Calu3 (cell line): ENCODE measurements around the gene CCDC32. TPM values are rescaled to one million over a fixed set of nuclear protein-coding genes. Genes with fewer than 3 reads are reported as not detected.

Experiments
- BruUV-seq: library from RNA; stranded (reverse); fragments of 400-500 nt; replicated peaks from 2 replicates; lab custom pipeline; 2021; lab: Mats Ljungman, UMichigan
- CTCF ChIA-PET: fragments of 300-600 bp; sonication (Branson Sonifier 250); formaldehyde crosslinking; loops from one replicate; lab custom pipeline; 2022; ENCODE audit warnings: antibody characterized with exemption; lab: Charles Lee
- DNase-seq: peaks from one replicate; pipeline ENCODE4 v3.0.0; 2022
- H3K27ac Mint-ChIP-seq: one replicate; pipeline ENCODE4 v1.8.0; 2022; ENCODE audit warnings: mixed read lengths; ENCODE audit not compliant: unreplicated experiment
- H3K27me3 Mint-ChIP-seq: one replicate; pipeline ENCODE4 v1.8.0; 2022; ENCODE audit warnings: mixed read lengths; ENCODE audit not compliant: unreplicated experiment
- H3K36me3 Mint-ChIP-seq: one replicate; pipeline ENCODE4 v1.8.0; 2022; ENCODE audit warnings: mild to moderate bottlenecking, moderate library complexity, mixed read lengths; ENCODE audit not compliant: insufficient read depth, unreplicated experiment
- H3K4me1 Mint-ChIP-seq: one replicate; pipeline ENCODE4 v1.8.0; 2022; ENCODE audit warnings: mild to moderate bottlenecking, low read depth, mixed read lengths; ENCODE audit not compliant: unreplicated experiment
- H3K4me3 Mint-ChIP-seq: one replicate; pipeline ENCODE4 v1.8.0; 2022; ENCODE audit warnings: mild to moderate bottlenecking, low read depth, moderate library complexity, mixed read lengths; ENCODE audit not compliant: unreplicated experiment
- H3K9me3 Mint-ChIP-seq: one replicate; pipeline ENCODE4 v1.8.0; 2022; ENCODE audit warnings: low read depth, mixed read lengths; ENCODE audit not compliant: unreplicated experiment
- CTCF ChIP-seq: fragments of 200-600 bp; IDR thresholded peaks from one replicate; pipeline ENCODE4 v1.8.0; 2022; ENCODE audit warnings: antibody characterized with exemption; ENCODE audit not compliant: unreplicated experiment
- intact Hi-C: fragments of 100-400 bp; cut with micrococcal nuclease; formaldehyde crosslinking; loops from one replicate; pipeline ENCODE4 v1.10.0; 2022; ENCODE audit not compliant: unreplicated experiment
- total RNA-seq: library from RNA; stranded (reverse); gene quantifications from 2 replicates; pipeline ENCODE4 v1.2.3, GENCODE V29; 2022

The CCDC32 gene
- total RNA-seq, 1 experiment from 2014 or later: 13.6 TPM

- no peaks in the 10 kb centered on the region for H3K4me1 Mint-ChIP-seq
- H3K27ac Mint-ChIP-seq: no peak overlapping the region
- CTCF ChIA-PET: no interaction called here
Observed at GRCh38 chr15:40528801-40529200, 36.0 kb downstream of the CCDC32 start.

GRCh38 chr15:40525855-40526254 is 39.0 kb downstream of the CCDC32 start:
- H3K36me3 Mint-ChIP-seq: no peaks in the 10 kb centered on the region
- intact Hi-C loops: no loop called here
- H3K9me3 Mint-ChIP-seq: no peaks in the 10 kb centered on the region
- no peak for TF ChIP-seq CTCF
- no peak overlapping the region for H3K4me3 Mint-ChIP-seq
- DNase-seq: no peak
- no TSS peak for BruUV-seq
- H3K27me3 Mint-ChIP-seq: no peaks in the 10 kb centered on the region
- no peaks in the 10 kb centered on the region for H3K4me1 Mint-ChIP-seq
- CTCF ChIA-PET: no interaction called here
- H3K27ac Mint-ChIP-seq: no peak overlapping the region

More at GRCh38 chr15:40528801-40529200, 36.0 kb downstream of the CCDC32 start:
- no peak for TF ChIP-seq CTCF
- intact Hi-C loops: no loop called here
- no peak overlapping the region for H3K4me3 Mint-ChIP-seq
- H3K36me3 Mint-ChIP-seq: no peaks in the 10 kb centered on the region
- no TSS peak for BruUV-seq
- no peaks in the 10 kb centered on the region for H3K27me3 Mint-ChIP-seq
- no peak for DNase-seq
- H3K9me3 Mint-ChIP-seq: no peaks in the 10 kb centered on the region

- TF ChIP-seq CTCF: no peak
- H3K27me3 Mint-ChIP-seq: no peaks in the 10 kb centered on the region
- no peaks in the 10 kb centered on the region for H3K9me3 Mint-ChIP-seq
- H3K36me3 Mint-ChIP-seq: no peaks in the 10 kb centered on the region
- BruUV-seq: no TSS peak
- CTCF ChIA-PET: no interaction called here
- no peak for DNase-seq
- H3K4me1 Mint-ChIP-seq: no peaks in the 10 kb centered on the region
- intact Hi-C loops: no loop called here
- no peak overlapping the region for H3K4me3 Mint-ChIP-seq
- H3K27ac Mint-ChIP-seq: no peak overlapping the region
Observed at GRCh38 chr15:40523611-40524010, 41.2 kb downstream of the CCDC32 start.

GRCh38 chr15:40516322-40516721 is 48.5 kb downstream of the CCDC32 start:
- Mint-ChIP-seq H3K36me3 (peaks cover 8% of the 10 kb centered on the region), H3K27ac (no peak overlapping the region), H3K4me1 (peaks cover 13% of the 10 kb centered on the region), H3K9me3 (no peaks in the 10 kb centered on the region), H3K27me3 (no peaks in the 10 kb centered on the region), H3K4me3 (no peak overlapping the region)
- BruUV-seq: no TSS peak
- DNase-seq: no peak
- intact Hi-C loops: no loop called here
- no peak for TF ChIP-seq CTCF
- CTCF ChIA-PET: no interaction called here
